ENCODE results near the gene CIBAR2.

The CIBAR2 gene

GRCh38 chr16:85114909-85115567 lies 2.8 kb upstream of the CIBAR2 start:
- Mint-ChIP-seq H3K4me3 (peak overlapping the region; percentile 60), H3K27ac (ENCODE audit: low read depth) (peak overlapping the region; percentile 63), H3K27me3 (no peaks in the 10 kb centered on the region), H3K36me3 (ENCODE audit: insufficient read depth) (no peaks in the 10 kb centered on the region), H3K4me1 (peaks cover 21% of the 10 kb centered on the region), H3K9me3 (no peaks in the 10 kb centered on the region)
- DNase-seq (ENCODE audit: low spot score in 2 of 2) (peak; percentile 60 to 76), ATAC-seq (replicated peaks; ENCODE audit: extremely low read depth, poor library complexity, severe bottlenecking) (peak; percentile 82)

GRCh38 chr16:85113913-85114312 lies 1.6 kb upstream of the CIBAR2 start:
- DNase-seq (ENCODE audit: low spot score in 2 of 2) (no peak), ATAC-seq (replicated peaks; ENCODE audit: extremely low read depth, poor library complexity, severe bottlenecking) (no peak)
- Mint-ChIP-seq H3K27ac (ENCODE audit: low read depth) (peak overlapping the region; percentile 70), H3K27me3 (no peaks in the 10 kb centered on the region), H3K4me1 (peaks cover 21% of the 10 kb centered on the region), H3K4me3 (no peak overlapping the region), H3K36me3 (ENCODE audit: insufficient read depth) (no peaks in the 10 kb centered on the region), H3K9me3 (no peaks in the 10 kb centered on the region)

DNA sequence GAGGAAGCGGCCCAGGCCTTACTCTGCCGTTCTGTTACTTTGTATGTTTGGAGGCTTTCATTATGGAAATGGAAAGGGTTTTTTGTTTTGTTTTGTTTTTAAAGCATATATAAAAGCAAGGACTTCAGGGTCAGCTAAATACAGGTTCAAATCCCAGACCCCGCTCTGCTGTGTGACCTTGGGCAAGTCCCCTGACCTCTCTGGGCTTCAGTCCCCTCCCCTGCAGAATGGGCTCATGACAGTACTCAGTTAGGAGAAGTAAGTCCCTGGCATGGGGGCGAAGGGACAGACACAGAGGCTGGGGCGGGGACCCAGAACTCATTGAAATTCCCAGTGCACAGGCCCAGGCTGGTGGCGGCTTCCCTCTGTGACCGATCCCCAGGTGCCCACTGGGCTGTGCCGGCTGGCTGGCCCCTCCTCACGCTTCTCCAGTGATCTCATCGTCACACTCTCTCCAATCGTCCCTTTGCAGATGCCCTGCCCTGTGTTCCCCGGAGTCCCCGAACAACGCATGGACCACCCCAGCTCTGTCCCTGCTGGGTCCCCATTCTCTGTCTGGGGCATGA lies 979 bp upstream of the CIBAR2 start:
- peaks cover 21% of the 10 kb centered on the region for H3K4me1 Mint-ChIP-seq
- H3K9me3 Mint-ChIP-seq: no peaks in the 10 kb centered on the region
- no peak for ATAC-seq (replicated peaks; ENCODE audit: extremely low read depth, poor library complexity, severe bottlenecking)
- no peak for DNase-seq (ENCODE audit: low spot score in 2 of 2)
- no peak overlapping the region for H3K4me3 Mint-ChIP-seq
- H3K27ac Mint-ChIP-seq (ENCODE audit: low read depth): peak overlapping the region; percentile 70
- no peaks in the 10 kb centered on the region for H3K36me3 Mint-ChIP-seq (ENCODE audit: insufficient read depth)
- no peaks in the 10 kb centered on the region for H3K27me3 Mint-ChIP-seq

DNA sequence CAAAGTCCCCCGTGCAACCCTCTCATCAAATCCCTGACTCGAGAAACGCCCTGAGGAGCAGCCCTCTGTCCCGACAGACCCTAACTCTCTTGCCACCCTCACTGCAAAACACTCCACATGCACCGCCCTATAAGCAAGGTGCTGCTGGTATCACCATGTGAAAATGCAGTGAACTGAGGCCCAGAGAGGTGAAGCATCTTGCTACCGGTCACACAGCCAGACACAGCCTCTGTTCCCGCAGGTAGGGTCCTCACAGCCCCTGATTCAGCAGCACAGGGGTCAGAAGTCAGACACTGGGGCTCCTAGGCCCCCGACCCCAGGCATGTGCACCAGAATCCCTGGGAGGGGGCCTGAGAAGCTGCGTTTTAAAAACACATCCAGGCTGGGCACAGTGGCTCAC lies 1.1 kb downstream of the CIBAR2 start:
- DNase-seq (ENCODE audit: low spot score in 2 of 2): no peak
- peaks cover 22% of the 10 kb centered on the region for H3K4me1 Mint-ChIP-seq
- no peak overlapping the region for H3K4me3 Mint-ChIP-seq
- no peaks in the 10 kb centered on the region for H3K27me3 Mint-ChIP-seq
- peak overlapping the region; percentile 60 for H3K27ac Mint-ChIP-seq (ENCODE audit: low read depth)
- no peaks in the 10 kb centered on the region for H3K36me3 Mint-ChIP-seq (ENCODE audit: insufficient read depth)
- ATAC-seq (replicated peaks; ENCODE audit: extremely low read depth, poor library complexity, severe bottlenecking): no peak
- no peaks in the 10 kb centered on the region for H3K9me3 Mint-ChIP-seq

DNA sequence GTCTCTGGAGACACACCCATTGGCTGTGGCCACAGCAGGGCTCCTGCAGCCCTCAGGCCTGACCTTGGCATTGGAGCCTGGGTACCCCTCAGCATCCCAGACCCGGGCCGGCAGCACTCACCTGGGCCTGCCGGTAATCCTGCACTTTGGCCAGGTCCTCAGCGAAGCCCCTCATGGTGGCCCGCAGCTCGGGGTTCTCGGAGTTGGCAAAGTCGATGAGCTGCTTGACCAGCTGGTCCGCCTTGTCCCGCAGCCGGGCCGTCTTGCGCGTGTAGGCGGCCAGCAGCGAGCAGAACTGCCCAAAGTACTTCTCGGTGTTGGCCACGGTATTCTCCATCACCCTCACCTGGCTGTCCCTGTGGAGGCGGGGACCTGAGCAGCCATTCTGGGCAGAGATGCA lies 2.2 kb downstream of the CIBAR2 start:
- no peak overlapping the region for H3K4me3 Mint-ChIP-seq
- H3K27me3 Mint-ChIP-seq: no peaks in the 10 kb centered on the region
- no peak overlapping the region for H3K27ac Mint-ChIP-seq (ENCODE audit: low read depth)
- H3K36me3 Mint-ChIP-seq (ENCODE audit: insufficient read depth): peaks cover 3% of the 10 kb centered on the region
- peaks cover 29% of the 10 kb centered on the region for H3K4me1 Mint-ChIP-seq
- DNase-seq (ENCODE audit: low spot score in 2 of 2) (no peak), ATAC-seq (replicated peaks; ENCODE audit: extremely low read depth, poor library complexity, severe bottlenecking) (no peak)
- no peaks in the 10 kb centered on the region for H3K9me3 Mint-ChIP-seq

- H3K9me3 Mint-ChIP-seq: no peaks in the 10 kb centered on the region
- H3K27me3 Mint-ChIP-seq: no peaks in the 10 kb centered on the region
- H3K4me3 Mint-ChIP-seq: no peak overlapping the region
- no peak for DNase-seq (ENCODE audit: low spot score in 2 of 2)
- no peak for ATAC-seq (replicated peaks; ENCODE audit: extremely low read depth, poor library complexity, severe bottlenecking)
- peaks cover 39% of the 10 kb centered on the region for H3K4me1 Mint-ChIP-seq
- no peak overlapping the region for H3K27ac Mint-ChIP-seq (ENCODE audit: low read depth)
- peaks cover 7% of the 10 kb centered on the region for H3K36me3 Mint-ChIP-seq (ENCODE audit: insufficient read depth)
These were observed 4.7 kb downstream of the CIBAR2 start for GRCh38 chr16:85107532-85107931.

DNA sequence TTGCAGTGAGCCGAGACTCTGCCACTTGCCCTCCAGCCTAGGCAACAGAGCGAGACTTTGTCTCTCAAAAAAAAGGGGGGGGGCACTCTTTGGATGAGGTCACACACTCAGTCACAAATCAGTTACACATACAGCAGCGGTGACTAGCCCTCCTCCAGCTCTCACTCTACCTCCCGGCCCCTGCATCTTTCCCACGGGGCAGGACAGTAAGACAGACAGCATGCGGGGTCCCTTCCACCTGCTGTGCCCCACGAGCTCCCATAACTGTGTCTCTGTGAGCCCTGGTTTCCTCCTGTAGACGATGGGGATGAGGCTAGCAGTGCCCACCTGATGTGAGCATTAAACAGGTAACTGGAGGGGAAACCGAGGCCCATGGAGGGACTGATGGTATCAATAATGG lies 5.2 kb downstream of the CIBAR2 start:
- Mint-ChIP-seq H3K36me3 (ENCODE audit: insufficient read depth) (peaks cover 7% of the 10 kb centered on the region), H3K4me3 (no peak overlapping the region), H3K27me3 (no peaks in the 10 kb centered on the region), H3K9me3 (no peaks in the 10 kb centered on the region), H3K27ac (ENCODE audit: low read depth) (no peak overlapping the region), H3K4me1 (peaks cover 44% of the 10 kb centered on the region)
- ATAC-seq (replicated peaks; ENCODE audit: extremely low read depth, poor library complexity, severe bottlenecking) (no peak), DNase-seq (ENCODE audit: low spot score in 2 of 2) (no peak)

- H3K27me3 Mint-ChIP-seq: no peaks in the 10 kb centered on the region
- H3K4me1 Mint-ChIP-seq: peaks cover 46% of the 10 kb centered on the region
- H3K4me3 Mint-ChIP-seq: peak overlapping the region; percentile 50
- H3K36me3 Mint-ChIP-seq (ENCODE audit: insufficient read depth): peaks cover 7% of the 10 kb centered on the region
- peak overlapping the region; percentile 46 for H3K27ac Mint-ChIP-seq (ENCODE audit: low read depth)
- no peaks in the 10 kb centered on the region for H3K9me3 Mint-ChIP-seq
- no peak for ATAC-seq (replicated peaks; ENCODE audit: extremely low read depth, poor library complexity, severe bottlenecking)
- DNase-seq (ENCODE audit: low spot score in 2 of 2): no peak
These were observed 6.8 kb downstream of the CIBAR2 start for GRCh38 chr16:85105475-85105874.

GRCh38 chr16:85104821-85105391 lies 7.4 kb downstream of the CIBAR2 start:
- ATAC-seq (replicated peaks; ENCODE audit: extremely low read depth, poor library complexity, severe bottlenecking): peak; percentile 97
- Mint-ChIP-seq H3K36me3 (ENCODE audit: insufficient read depth) (peaks cover 7% of the 10 kb centered on the region), H3K4me3 (peak overlapping the region; percentile 50), H3K27ac (ENCODE audit: low read depth) (peak overlapping the region; percentile 70), H3K9me3 (no peaks in the 10 kb centered on the region), H3K27me3 (no peaks in the 10 kb centered on the region), H3K4me1 (peaks cover 46% of the 10 kb centered on the region)
- peak; percentile 20 to 41 for DNase-seq (ENCODE audit: low spot score in 2 of 2)

DNA sequence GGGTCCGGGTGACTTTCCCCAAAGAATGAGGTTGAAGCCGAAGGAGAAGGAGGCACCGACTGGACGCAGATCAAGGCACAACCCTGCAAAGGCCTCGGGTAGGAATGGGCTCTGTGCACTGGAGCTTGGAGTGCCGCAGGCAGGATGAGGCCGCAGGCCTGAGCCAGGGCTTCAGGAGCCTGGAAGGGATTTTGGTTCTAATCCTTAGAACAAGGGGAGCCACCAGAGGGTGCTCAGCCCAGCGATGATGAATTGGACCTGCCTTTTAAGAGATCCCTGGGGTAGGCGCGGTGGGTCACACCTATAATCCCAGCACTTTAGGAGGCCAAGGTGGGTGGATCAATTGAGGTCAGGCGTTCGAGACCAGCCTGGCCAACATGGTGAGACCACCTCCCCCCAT lies 8.1 kb downstream of the CIBAR2 start:
- Mint-ChIP-seq H3K27me3 (no peaks in the 10 kb centered on the region), H3K36me3 (ENCODE audit: insufficient read depth) (peaks cover 7% of the 10 kb centered on the region), H3K4me3 (peak overlapping the region; percentile 50), H3K27ac (ENCODE audit: low read depth) (peak overlapping the region; percentile 70), H3K4me1 (peaks cover 46% of the 10 kb centered on the region), H3K9me3 (no peaks in the 10 kb centered on the region)
- ATAC-seq (replicated peaks; ENCODE audit: extremely low read depth, poor library complexity, severe bottlenecking) (no peak), DNase-seq (ENCODE audit: low spot score in 2 of 2) (no peak)

DNA sequence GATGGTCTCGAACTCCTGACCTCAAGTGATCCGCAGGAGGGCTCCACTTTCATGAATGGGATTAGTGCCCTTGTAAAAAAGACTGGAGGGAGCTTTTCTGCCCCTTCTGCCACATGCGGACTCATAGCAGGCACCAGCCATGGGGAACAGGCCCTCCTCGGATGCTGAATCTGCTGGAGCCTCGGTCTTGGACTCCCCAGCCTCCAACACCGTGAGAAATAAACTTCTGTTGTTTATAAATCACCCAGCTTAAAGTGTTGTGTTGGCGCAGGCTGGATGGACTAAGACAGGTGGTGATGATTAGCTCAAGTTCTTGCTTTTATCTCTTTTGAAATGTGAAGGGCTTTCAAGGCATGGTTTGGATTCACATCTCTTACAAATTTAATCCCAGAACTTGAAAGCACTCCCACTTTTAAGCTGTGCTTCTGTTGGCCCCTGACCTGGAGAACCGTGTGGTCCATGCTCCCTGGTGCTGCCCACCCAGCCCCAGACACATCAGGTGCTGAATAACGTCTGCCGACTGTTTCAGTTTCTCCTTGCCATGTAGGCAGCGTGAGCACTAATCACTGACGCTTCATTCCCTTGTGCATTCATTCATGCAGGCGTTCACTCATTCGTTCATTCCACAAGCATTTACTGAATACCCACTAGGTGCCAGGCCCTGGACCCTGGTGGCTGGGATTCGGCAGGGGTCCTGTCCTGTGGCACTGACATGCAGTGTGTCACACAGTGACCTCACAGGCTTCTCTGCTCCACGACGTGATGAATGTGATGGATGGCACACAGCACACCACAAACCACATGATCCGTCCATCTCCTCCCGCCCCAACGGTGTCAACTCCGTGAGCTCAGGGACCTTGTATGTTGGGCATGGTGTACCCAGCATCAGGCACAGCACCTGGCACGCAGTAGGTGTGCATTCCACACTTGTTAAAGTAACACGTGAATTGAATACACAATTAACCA lies 8.9 kb downstream of the CIBAR2 start:
- peaks cover 46% of the 10 kb centered on the region for H3K4me1 Mint-ChIP-seq
- peak overlapping the region; percentile 50 for H3K4me3 Mint-ChIP-seq
- no peaks in the 10 kb centered on the region for H3K9me3 Mint-ChIP-seq
- no peaks in the 10 kb centered on the region for H3K27me3 Mint-ChIP-seq
- no peak for DNase-seq (ENCODE audit: low spot score in 2 of 2)
- peaks cover 7% of the 10 kb centered on the region for H3K36me3 Mint-ChIP-seq (ENCODE audit: insufficient read depth)
- H3K27ac Mint-ChIP-seq (ENCODE audit: low read depth): peak overlapping the region; percentile 70
- ATAC-seq (replicated peaks; ENCODE audit: extremely low read depth, poor library complexity, severe bottlenecking): no peak

DNA sequence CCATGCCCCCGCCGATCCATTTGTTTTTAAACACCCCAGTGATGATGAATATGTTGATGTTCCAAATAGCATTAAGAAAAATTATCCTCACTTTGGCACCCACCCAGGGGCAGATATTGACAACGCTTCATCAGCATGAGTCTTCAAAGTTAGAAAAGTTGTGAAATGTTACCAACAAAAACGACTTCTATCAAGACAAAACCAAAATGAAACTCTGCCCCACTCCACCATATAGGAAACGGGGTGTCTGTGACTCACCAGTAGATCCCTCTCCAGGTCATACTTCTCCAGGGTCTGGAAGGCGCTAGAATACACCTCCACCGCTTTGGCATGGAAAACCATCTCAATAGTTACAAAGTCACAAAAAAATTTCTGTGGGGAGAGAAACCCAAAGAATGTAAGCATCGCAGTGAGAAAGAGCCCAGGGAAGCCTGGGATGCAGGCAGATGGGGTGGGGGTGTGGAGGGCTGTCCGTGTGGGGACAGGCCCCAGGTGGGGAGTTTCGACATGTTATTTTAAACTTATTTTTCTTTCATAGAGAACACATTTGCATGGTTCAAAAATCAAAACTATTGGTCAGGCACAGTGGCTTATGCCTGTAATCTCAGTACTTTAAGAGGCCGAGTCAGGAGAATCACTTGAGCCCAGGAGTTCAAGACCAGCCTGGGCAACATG lies 10.2 kb downstream of the CIBAR2 start:
- DNase-seq (ENCODE audit: low spot score in 2 of 2) (no peak), ATAC-seq (replicated peaks; ENCODE audit: extremely low read depth, poor library complexity, severe bottlenecking) (no peak)
- Mint-ChIP-seq H3K4me3 (no peak overlapping the region), H3K9me3 (no peaks in the 10 kb centered on the region), H3K27ac (ENCODE audit: low read depth) (no peak overlapping the region), H3K36me3 (ENCODE audit: insufficient read depth) (peaks cover 7% of the 10 kb centered on the region), H3K4me1 (peaks cover 42% of the 10 kb centered on the region), H3K27me3 (no peaks in the 10 kb centered on the region)
